PC-9 (cell line): ENCODE data around the gene RNF223.

Experiments
- CTCF ChIP-seq: fragments of 200-600 bp; sonication (generic); conservative IDR thresholded peaks from 2 replicates; pipeline ENCODE4 v1.6.1; 2017; ENCODE audit warnings: mixed run types, antibody characterized with exemption, mild to moderate bottlenecking, moderate library complexity
- EZH2 ChIP-seq: fragments of 200-600 bp; sonication (generic); IDR thresholded peaks from 2 replicates; pipeline ENCODE4 v1.8.0; 2017; ENCODE audit warnings: antibody characterized with exemption, low read depth

GRCh38 chr1:1100296-1100695 is 26.2 kb upstream of the RNF223 start:
- TF ChIP-seq CTCF (no peak), EZH2 (no peak)
